Uterus (tissue), 4 donors: ENCODE results near the gene CD151. TPM values are rescaled to one million over a fixed set of nuclear protein-coding genes. Genes with fewer than 3 reads are reported as not detected.
A peak's percentile ranks its signal among the peaks of the same experiment; 100 is the strongest.

Experiments
- DNase-seq, 2 donors: peaks; one replicate each; pipeline ENCODE4 v3.0.0-alpha.2; 2019 to 2020
- H3K27ac ChIP-seq, 2 donors: fragments of 200-600 bp; sonication (generic); 1 replicate in 1 of 2; 2 replicates in 1 of 2; pipeline ENCODE4 v1.5.1; 2016 to 2018
- H3K27me3 ChIP-seq, 2 donors: fragments of 200-600 bp; sonication (generic); one replicate each; pipeline ENCODE4 v1.5.1; 2018 to 2019; ENCODE audit warnings: control low read depth in 1 of 2
- H3K36me3 ChIP-seq, 2 donors: fragments of 200-600 bp; sonication (generic); one replicate each; pipeline ENCODE4 v1.5.1; 2019; ENCODE audit warnings: control low read depth in 1 of 2
- H3K4me1 ChIP-seq, 2 donors: fragments of 200-600 bp; sonication (generic); one replicate each; pipeline ENCODE4 v1.5.1; 2018 to 2019; ENCODE audit warnings: control low read depth in 1 of 2
- H3K4me3 ChIP-seq, 2 donors: fragments of 200-600 bp; sonication (generic); 1 replicate in 1 of 2; 2 replicates in 1 of 2; pipeline ENCODE4 v1.5.1; 2018 to 2019; ENCODE audit warnings: mild to moderate bottlenecking in 1 of 2
- H3K9me3 ChIP-seq, 2 donors: fragments of 200-600 bp; sonication (generic); one replicate each; pipeline ENCODE4 v1.5.1; 2019; ENCODE audit warnings: control low read depth in 1 of 2
- CTCF ChIP-seq, 4 experiments: fragments of 200-600 bp in 2 of 4; fragments of 450-650 bp in 2 of 4; sonication (generic) in 2 of 4; IDR thresholded peaks; one replicate each; pipeline ENCODE4 v1.5.1; 2016 to 2019; ENCODE audit warnings: antibody characterized with exemption in 4 of 4, mild to moderate bottlenecking in 2 of 4, moderate library complexity in 1 of 4
- POLR2A ChIP-seq, 2 donors: fragments of 450-650 bp; IDR thresholded peaks; one replicate each; pipeline ENCODE4 v1.6.1; 2016; ENCODE audit warnings: antibody characterized with exemption in 2 of 2, mild to moderate bottlenecking in 1 of 2, moderate library complexity in 1 of 2
- intact Hi-C: fragments of 100-400 bp; cut with DNase I; formaldehyde crosslinking; loops from one replicate; pipeline ENCODE4 v1.15.1; 2023; ENCODE audit warnings: low total_unique reads
- total RNA-seq, 4 donors: library from RNA; depleted of rRNA in 3 of 4; stranded (reverse); fragments of >200 nt in 3 of 4; gene quantifications; one replicate each; pipeline versions ENCODE4 v1.1.0 to v1.2.4, GENCODE V29; 2014 to 2023
- donor health status: DM: yes; HTN: yes; CAD: no.

Gene CD151
- total RNA-seq, 4 donors from 2014 or later: 76.8 to 382 (median 259) TPM

GRCh38 chr11:872799-873198 lies 40.0 kb downstream of the CD151 start:
- H3K36me3 ChIP-seq: no peaks in the 10 kb centered on the region
- no peaks in the 10 kb centered on the region for H3K27me3 ChIP-seq
- intact Hi-C loops: no loop called here
- no peak overlapping the region for H3K4me3 ChIP-seq
- H3K4me1 ChIP-seq: no peaks in the 10 kb centered on the region
- no peak for TF ChIP-seq POLR2A (IDR thresholded peaks at IDR 0.05)
- no peak for TF ChIP-seq CTCF (IDR thresholded peaks at IDR 0.05)
- H3K27ac ChIP-seq: no peak overlapping the region
- no peak for DNase-seq
- no peaks in the 10 kb centered on the region for H3K9me3 ChIP-seq

GRCh38 chr11:873706-874105 lies 41.0 kb downstream of the CD151 start:
- intact Hi-C loops: no loop called here
- Histone ChIP-seq H3K4me3 (no peak overlapping the region), H3K36me3 (no peaks in the 10 kb centered on the region), H3K27me3 (no peaks in the 10 kb centered on the region), H3K4me1 (no peaks in the 10 kb centered on the region), H3K27ac (peak overlapping the region in 1 of 2 donors; percentile 26), H3K9me3 (no peaks in the 10 kb centered on the region)
- DNase-seq: no peak
- TF ChIP-seq POLR2A (IDR thresholded peaks at IDR 0.05): no peak

GRCh38 chr11:875203-875602 lies 42.5 kb downstream of the CD151 start:
- Histone ChIP-seq H3K4me1 (no peaks in the 10 kb centered on the region), H3K36me3 (no peaks in the 10 kb centered on the region), H3K27me3 (no peaks in the 10 kb centered on the region), H3K27ac (no peak overlapping the region), H3K4me3 (no peak overlapping the region), H3K9me3 (no peaks in the 10 kb centered on the region)
- DNase-seq: no peak
- TF ChIP-seq POLR2A (IDR thresholded peaks at IDR 0.05) (no peak), CTCF (IDR thresholded peaks at IDR 0.05) (no peak)
- intact Hi-C loops: no loop called here

- no peak for DNase-seq
- H3K27me3 ChIP-seq: no peaks in the 10 kb centered on the region
- H3K36me3 ChIP-seq: no peaks in the 10 kb centered on the region
- no peak overlapping the region for H3K4me3 ChIP-seq
- TF ChIP-seq CTCF (IDR thresholded peaks at IDR 0.05) (no peak), POLR2A (IDR thresholded peaks at IDR 0.05) (no peak)
- H3K27ac ChIP-seq: no peak overlapping the region
- H3K4me1 ChIP-seq: no peaks in the 10 kb centered on the region
- H3K9me3 ChIP-seq: no peaks in the 10 kb centered on the region
- intact Hi-C loops: no loop called here
Observed at GRCh38 chr11:875769-876301, 43.1 kb downstream of the CD151 start.

- Histone ChIP-seq H3K4me1 (no peaks in the 10 kb centered on the region), H3K27ac (no peak overlapping the region), H3K4me3 (no peak overlapping the region), H3K9me3 (no peaks in the 10 kb centered on the region), H3K36me3 (no peaks in the 10 kb centered on the region), H3K27me3 (no peaks in the 10 kb centered on the region)
- DNase-seq: no peak
- no peak for TF ChIP-seq CTCF (IDR thresholded peaks at IDR 0.05)
- no peak for TF ChIP-seq POLR2A (IDR thresholded peaks at IDR 0.05)
- intact Hi-C loops: no loop called here
Observed at GRCh38 chr11:876545-876944, 43.8 kb downstream of the CD151 start.

GRCh38 chr11:877565-877964 lies 44.8 kb downstream of the CD151 start:
- TF ChIP-seq CTCF (IDR thresholded peaks at IDR 0.05) (no peak), POLR2A (IDR thresholded peaks at IDR 0.05) (no peak)
- Histone ChIP-seq H3K4me3 (no peak overlapping the region), H3K27ac (no peak overlapping the region), H3K9me3 (no peaks in the 10 kb centered on the region), H3K36me3 (no peaks in the 10 kb centered on the region), H3K4me1 (no peaks in the 10 kb centered on the region), H3K27me3 (no peaks in the 10 kb centered on the region)
- intact Hi-C loops: no loop called here
- DNase-seq: no peak
